Activated CD8-positive, alpha-beta memory T cell treated with anti-CD3 and anti-CD28 coated beads, Interleukin-2, amount 10 ng/mL, durations not matched to agents 7 days and 5 days (primary cell): Measurements from ENCODE around the gene PTPN23. TPM values are rescaled to one million over a fixed set of nuclear protein-coding genes. Genes with fewer than 3 reads are reported as not detected.

Experiments
- ATAC-seq: fragments of 150-1000 bp; cut with Tn5 transposase; one replicate; pipeline ENCODE4 v1.10.0; 2021; ENCODE audit warnings: moderate library complexity
- CTCF ChIA-PET: fragments of 350-600 bp; sonication (Branson Sonifier 250); formaldehyde crosslinking; loops from one replicate; lab custom pipeline; 2021; ENCODE audit warnings: antibody characterized with exemption; lab: Charles Lee
- DNase-seq: peaks from one replicate; pipeline ENCODE4 v3.0.0-alpha.2; 2020
- H3K27ac Mint-ChIP-seq: one replicate; pipeline ENCODE4 v1.8.0; 2021; ENCODE audit warnings: mild to moderate bottlenecking, mixed read lengths
- H3K27me3 Mint-ChIP-seq: one replicate; pipeline ENCODE4 v1.8.0; 2021; ENCODE audit warnings: mixed read lengths
- H3K36me3 Mint-ChIP-seq: one replicate; pipeline ENCODE4 v1.8.0; 2021; ENCODE audit warnings: mild to moderate bottlenecking, mixed read lengths
- H3K4me1 Mint-ChIP-seq: one replicate; pipeline ENCODE4 v1.8.0; 2021; ENCODE audit warnings: mixed read lengths
- H3K4me3 Mint-ChIP-seq: one replicate; pipeline ENCODE4 v1.8.0; 2021; ENCODE audit warnings: mild to moderate bottlenecking, moderate library complexity, mixed read lengths
- H3K9me3 Mint-ChIP-seq: one replicate; pipeline ENCODE4 v1.8.0; 2022; ENCODE audit warnings: low read depth, mixed read lengths
- total RNA-seq, 2 experiments: library from RNA; stranded (reverse); gene quantifications; one replicate each; pipeline ENCODE4 v1.2.3, GENCODE V29; 2021

The PTPN23 gene
- total RNA-seq, 2 experiments from 2014 or later, result 27.0 to 32.9 TPM

DNA sequence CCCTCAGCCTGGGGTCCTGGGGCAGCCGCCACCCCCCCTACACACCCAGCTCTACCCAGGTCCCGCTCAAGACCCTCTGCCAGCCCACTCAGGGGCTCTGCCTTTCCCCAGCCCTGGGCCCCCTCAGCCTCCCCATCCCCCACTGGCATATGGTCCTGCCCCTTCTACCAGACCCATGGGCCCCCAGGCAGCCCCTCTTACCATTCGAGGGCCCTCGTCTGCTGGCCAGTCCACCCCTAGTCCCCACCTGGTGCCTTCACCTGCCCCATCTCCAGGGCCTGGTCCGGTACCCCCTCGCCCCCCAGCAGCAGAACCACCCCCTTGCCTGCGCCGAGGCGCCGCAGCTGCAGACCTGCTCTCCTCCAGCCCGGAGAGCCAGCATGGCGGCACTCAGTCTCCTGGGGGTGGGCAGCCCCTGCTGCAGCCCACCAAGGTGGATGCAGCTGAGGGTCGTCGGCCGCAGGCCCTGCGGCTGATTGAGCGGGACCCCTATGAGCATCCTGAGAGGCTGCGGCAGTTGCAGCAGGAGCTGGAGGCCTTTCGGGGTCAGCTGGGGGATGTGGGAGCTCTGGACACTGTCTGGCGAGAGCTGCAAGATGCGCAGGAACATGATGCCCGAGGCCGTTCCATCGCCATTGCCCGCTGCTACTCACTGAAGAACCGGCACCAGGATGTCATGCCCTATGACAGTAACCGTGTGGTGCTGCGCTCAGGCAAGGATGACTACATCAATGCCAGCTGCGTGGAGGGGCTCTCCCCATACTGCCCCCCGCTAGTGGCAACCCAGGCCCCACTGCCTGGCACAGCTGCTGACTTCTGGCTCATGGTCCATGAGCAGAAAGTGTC, 30.2 kb downstream of the PTPN23 start:
- Mint-ChIP-seq H3K27me3 (no peaks in the 10 kb centered on the region), H3K36me3 (peaks cover 13% of the 10 kb centered on the region), H3K27ac (no peak overlapping the region), H3K4me3 (no peak overlapping the region), H3K4me1 (peaks cover 4% of the 10 kb centered on the region), H3K9me3 (no peaks in the 10 kb centered on the region)
- no peak for ATAC-seq
- CTCF ChIA-PET, result no interaction called here
- DNase-seq, result no peak

DNA sequence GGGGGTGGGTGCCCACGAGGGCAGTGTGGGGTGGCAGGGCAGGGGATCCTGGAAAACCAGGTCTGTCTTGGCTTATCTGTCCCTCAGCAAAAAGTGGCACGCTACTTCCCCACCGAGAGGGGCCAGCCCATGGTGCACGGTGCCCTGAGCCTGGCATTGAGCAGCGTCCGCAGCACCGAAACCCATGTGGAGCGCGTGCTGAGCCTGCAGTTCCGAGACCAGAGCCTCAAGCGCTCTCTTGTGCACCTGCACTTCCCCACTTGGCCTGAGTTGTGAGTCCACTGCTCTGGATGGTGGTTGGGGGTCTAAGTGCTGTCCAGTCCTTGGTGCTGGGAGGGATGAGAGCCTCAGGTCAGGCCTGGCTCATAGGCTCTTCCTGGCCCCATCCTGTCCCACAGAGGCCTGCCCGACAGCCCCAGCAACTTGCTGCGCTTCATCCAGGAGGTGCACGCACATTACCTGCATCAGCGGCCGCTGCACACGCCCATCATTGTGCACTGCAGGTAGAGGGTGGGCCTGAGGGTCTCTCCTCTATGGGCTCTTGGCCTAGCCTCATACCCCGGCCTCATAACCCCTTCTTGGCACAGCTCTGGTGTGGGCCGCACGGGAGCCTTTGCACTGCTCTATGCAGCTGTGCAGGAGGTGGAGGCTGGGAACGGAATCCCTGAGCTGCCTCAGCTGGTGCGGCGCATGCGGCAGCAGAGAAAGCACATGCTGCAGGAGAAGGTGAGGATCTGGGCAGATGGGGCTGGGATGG, 31.1 kb downstream of the PTPN23 start:
- Mint-ChIP-seq H3K27me3 (no peaks in the 10 kb centered on the region), H3K36me3 (peaks cover 14% of the 10 kb centered on the region), H3K4me3 (no peak overlapping the region), H3K27ac (no peak overlapping the region), H3K9me3 (no peaks in the 10 kb centered on the region), H3K4me1 (no peaks in the 10 kb centered on the region)
- CTCF ChIA-PET, result interaction anchor here (1.8 kb wide), 1 partner anchor 9 kb away, joined by 8 read pairs; no protein-coding TSS in a partner anchor
- no peak for DNase-seq
- no peak for ATAC-seq

DNA sequence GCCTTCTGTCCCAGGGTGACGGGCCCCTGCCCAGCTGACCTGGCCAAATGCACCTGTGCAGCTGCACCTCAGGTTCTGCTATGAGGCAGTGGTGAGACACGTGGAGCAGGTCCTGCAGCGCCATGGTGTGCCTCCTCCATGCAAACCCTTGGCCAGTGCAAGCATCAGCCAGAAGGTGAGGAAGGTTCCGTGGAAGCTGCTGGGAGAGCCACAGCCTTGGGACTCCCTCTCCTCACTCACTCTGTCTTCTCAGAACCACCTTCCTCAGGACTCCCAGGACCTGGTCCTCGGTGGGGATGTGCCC, 31.6 kb downstream of the PTPN23 start:
- Mint-ChIP-seq H3K36me3 (peaks cover 16% of the 10 kb centered on the region), H3K27me3 (no peaks in the 10 kb centered on the region), H3K4me3 (no peak overlapping the region), H3K27ac (no peak overlapping the region), H3K9me3 (no peaks in the 10 kb centered on the region), H3K4me1 (no peaks in the 10 kb centered on the region)
- CTCF ChIA-PET, result interaction anchor here (1.4 to 1.8 kb wide), 2 partner anchors 9 to 18 kb away, joined by 3 to 8 read pairs; no protein-coding TSS in a partner anchor
- DNase-seq, result no peak
- ATAC-seq, result no peak

DNA sequence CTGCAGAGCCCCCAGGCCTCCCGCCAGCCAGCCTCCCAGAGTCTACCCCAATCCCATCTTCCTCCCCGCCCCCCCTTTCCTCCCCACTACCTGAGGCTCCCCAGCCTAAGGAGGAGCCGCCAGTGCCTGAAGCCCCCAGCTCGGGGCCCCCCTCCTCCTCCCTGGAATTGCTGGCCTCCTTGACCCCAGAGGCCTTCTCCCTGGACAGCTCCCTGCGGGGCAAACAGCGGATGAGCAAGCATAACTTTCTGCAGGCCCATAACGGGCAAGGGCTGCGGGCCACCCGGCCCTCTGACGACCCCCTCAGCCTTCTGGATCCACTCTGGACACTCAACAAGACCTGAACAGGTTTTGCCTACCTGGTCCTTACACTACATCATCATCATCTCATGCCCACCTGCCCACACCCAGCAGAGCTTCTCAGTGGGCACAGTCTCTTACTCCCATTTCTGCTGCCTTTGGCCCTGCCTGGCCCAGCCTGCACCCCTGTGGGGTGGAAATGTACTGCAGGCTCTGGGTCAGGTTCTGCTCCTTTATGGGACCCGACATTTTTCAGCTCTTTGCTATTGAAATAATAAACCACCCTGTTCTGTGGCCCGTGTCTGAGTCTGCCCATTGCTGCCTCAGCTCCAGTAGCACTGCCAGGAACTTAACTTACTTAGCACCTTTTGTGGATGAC, 32.2 kb downstream of the PTPN23 start:
- CTCF ChIA-PET, result interaction anchor here (0.8 to 1.8 kb wide), 4 partner anchors 8 to 104 kb away, joined by 3 to 8 read pairs (median 3); no protein-coding TSS in a partner anchor
- DNase-seq, result no peak
- no peak for ATAC-seq
- peaks cover 14% of the 10 kb centered on the region for H3K36me3 Mint-ChIP-seq
- no peaks in the 10 kb centered on the region for H3K27me3 Mint-ChIP-seq
- H3K27ac Mint-ChIP-seq, result no peak overlapping the region
- no peak overlapping the region for H3K4me3 Mint-ChIP-seq
- H3K9me3 Mint-ChIP-seq, result no peaks in the 10 kb centered on the region
- no peaks in the 10 kb centered on the region for H3K4me1 Mint-ChIP-seq

DNA sequence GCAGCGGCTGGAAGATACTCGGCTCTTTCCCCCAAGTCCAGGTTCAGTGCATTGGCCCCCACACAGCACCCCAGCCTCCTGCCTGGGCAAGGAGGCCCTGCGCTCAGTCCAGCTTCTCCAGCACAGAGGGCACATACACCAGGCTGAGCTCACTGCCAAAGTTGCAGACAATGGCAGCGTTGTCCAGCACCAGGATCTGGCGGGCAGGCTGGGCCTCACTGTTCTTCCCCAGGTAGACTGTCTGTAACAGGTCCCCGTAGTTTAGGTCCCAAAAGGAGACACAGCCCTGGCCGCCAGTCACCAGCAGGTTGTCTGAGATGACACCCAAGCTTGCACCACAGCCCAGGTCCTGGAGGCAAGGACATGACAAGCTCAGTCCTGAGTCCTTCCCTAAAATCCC, 32.9 kb downstream of the PTPN23 start:
- Mint-ChIP-seq H3K36me3 (peaks cover 14% of the 10 kb centered on the region), H3K9me3 (no peaks in the 10 kb centered on the region), H3K4me1 (no peaks in the 10 kb centered on the region), H3K4me3 (no peak overlapping the region), H3K27ac (no peak overlapping the region), H3K27me3 (no peaks in the 10 kb centered on the region)
- CTCF ChIA-PET, result interaction anchor here (0.8 to 1.4 kb wide), 3 partner anchors 20 to 103 kb away, joined by 3 read pairs; no protein-coding TSS in a partner anchor
- ATAC-seq, result no peak
- DNase-seq, result no peak

DNA sequence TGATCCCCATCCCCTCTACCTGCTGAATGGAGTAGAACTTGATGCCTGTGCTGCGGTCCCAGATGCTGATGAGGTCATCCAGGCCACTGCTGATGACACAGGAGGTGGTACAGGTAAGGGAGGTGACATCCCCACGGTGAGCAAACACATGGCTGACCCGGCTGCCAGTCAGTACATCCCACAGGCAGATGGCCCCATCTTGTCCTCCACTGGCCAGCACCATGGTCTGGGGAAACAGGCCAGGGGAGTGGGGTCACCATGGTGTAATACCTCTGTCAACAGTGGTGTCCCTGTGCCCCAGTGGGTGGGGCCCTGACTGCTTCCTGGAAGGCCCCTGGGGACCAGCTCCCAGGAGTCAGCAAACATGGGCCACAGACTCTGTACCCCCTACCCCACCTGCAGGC, 33.3 kb downstream of the PTPN23 start:
- no peaks in the 10 kb centered on the region for H3K27me3 Mint-ChIP-seq
- H3K27ac Mint-ChIP-seq, result no peak overlapping the region
- H3K4me3 Mint-ChIP-seq, result no peak overlapping the region
- no peak for DNase-seq
- H3K4me1 Mint-ChIP-seq, result no peaks in the 10 kb centered on the region
- H3K36me3 Mint-ChIP-seq, result peaks cover 14% of the 10 kb centered on the region
- CTCF ChIA-PET, result interaction anchor here (0.9 kb wide), 1 partner anchor 62 kb away, joined by 3 read pairs; no protein-coding TSS in a partner anchor
- no peaks in the 10 kb centered on the region for H3K9me3 Mint-ChIP-seq
- ATAC-seq, result no peak

DNA sequence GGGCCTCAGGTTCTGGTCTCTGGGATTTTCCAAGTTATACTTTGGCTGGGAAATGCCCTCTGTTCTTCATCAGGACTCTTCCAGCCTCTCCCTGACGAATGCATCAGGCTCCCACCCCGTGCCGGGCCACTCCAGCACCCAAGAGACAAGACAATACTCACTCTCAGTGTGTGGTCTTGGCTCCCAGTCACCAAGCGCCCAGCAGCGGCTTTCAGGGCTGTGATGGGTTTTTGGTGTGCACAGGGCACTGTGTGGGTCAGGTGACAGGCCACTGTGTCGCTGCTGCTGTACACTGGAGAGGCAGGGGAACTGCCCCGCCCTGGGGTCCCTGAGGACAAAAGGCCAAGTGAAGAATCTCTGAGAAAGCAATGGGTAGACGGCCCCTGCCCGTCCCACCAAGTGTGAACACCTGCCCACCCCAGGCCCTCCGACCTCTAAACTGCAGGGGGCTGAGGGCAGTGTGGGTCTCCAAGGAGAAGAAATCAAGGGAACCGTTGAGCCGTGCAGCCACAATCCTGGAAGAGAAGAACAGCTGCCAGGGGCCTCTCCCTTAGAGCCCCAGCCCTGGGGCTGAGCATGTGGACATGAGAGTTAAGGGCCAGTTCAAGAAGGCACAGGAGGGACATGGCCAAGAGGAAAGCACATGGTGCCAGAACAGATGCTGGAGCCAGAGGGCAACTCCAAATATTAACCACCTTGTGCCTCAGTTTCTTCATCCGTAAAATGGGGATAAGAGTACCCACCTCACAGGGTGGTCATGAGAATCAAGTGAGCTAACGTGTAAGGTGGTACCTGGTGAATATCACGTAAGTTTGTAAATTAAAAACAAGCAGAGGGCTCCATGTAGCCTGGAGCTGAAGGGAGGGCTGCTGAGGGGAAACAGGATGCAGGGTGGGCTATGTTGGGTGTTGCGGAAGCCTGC, 34.1 kb downstream of the PTPN23 start:
- Mint-ChIP-seq H3K4me3 (no peak overlapping the region), H3K27me3 (no peaks in the 10 kb centered on the region), H3K4me1 (no peaks in the 10 kb centered on the region), H3K36me3 (peaks cover 14% of the 10 kb centered on the region), H3K9me3 (no peaks in the 10 kb centered on the region), H3K27ac (no peak overlapping the region)
- CTCF ChIA-PET, result interaction anchor here (1.0 kb wide), 1 partner anchor 62 kb away, joined by 3 read pairs; no protein-coding TSS in a partner anchor
- ATAC-seq, result no peak
- no peak for DNase-seq

DNA sequence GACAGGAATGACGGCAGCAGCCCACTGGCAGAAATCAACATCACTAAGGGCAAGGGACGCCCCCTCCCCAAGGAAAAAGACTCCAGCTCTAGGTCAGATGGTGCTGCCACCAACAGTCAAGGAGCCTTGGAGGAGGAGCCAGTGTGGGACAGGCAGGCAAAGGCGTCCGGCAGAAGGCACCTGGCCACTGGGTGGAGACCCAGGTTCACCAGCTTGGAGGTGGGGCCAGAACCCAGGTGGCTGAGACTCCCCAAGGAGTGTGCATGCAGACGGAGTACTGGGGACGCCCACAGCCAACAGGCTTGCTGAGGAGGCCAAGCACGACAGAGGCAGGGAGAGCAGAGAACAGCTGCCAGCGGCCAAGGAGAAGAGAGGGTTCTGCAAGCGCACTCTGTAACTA, 35.2 kb downstream of the PTPN23 start:
- Mint-ChIP-seq H3K4me1 (peaks cover 3% of the 10 kb centered on the region), H3K27ac (no peak overlapping the region), H3K27me3 (no peaks in the 10 kb centered on the region), H3K36me3 (peaks cover 14% of the 10 kb centered on the region), H3K9me3 (no peaks in the 10 kb centered on the region), H3K4me3 (no peak overlapping the region)
- CTCF ChIA-PET, result no interaction called here
- ATAC-seq (no peak), DNase-seq (no peak)

DNA sequence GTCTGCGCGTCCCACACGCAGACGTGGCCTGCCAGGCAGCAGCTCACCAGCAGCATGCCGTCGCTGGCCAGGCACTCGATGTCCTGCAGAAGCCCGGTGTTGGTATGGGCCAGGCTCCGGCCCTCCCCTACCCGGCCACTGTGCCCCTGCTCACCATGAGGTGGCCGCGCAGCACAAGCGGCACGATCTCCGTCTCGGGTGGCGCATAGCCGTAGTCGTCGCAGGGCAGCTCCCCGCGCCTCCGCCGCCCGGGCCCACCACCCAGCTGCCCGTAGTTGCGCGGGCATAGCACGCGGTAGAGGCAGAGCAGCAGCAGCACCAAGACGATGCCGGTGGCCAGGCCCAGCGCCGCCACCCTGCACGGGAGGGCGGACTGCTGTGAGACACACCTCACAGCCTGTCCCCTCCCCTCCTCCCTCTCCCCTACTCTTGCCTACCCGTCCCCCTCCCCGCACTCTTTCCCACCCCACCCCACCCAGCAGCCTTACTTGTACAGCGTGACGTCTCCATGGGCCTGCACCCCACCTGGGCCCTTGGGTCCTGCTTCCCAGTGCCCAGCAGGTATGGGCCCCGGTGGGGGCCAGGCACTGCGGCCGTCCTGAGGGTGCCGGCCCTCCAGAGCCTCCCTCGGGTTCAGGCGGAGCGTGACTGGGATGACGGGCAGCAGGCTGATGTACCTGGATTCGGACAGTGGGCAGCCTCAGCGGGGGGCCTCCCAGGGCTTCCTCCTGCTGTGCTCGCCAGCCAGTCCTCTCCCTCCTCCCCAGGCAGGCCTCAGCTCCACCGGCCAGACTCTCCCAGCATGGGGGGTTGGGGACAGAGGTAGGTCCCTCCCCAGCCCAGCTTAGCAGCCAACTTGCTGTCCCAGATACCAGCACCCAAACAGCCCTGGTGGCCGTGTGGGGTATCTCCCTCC, 37.6 kb downstream of the PTPN23 start:
- ATAC-seq, result no peak
- Mint-ChIP-seq H3K4me1 (peaks cover 20% of the 10 kb centered on the region), H3K27me3 (no peaks in the 10 kb centered on the region), H3K36me3 (peaks cover 9% of the 10 kb centered on the region), H3K4me3 (no peak overlapping the region), H3K27ac (no peak overlapping the region), H3K9me3 (no peaks in the 10 kb centered on the region)
- CTCF ChIA-PET, result interaction anchor here (1.2 to 6.0 kb wide), 3 partner anchors 28 to 95 kb away, joined by 3 to 89 read pairs (median 6); partner anchors contain the start of genes ELP6 and SCAP
- DNase-seq, result no peak

DNA sequence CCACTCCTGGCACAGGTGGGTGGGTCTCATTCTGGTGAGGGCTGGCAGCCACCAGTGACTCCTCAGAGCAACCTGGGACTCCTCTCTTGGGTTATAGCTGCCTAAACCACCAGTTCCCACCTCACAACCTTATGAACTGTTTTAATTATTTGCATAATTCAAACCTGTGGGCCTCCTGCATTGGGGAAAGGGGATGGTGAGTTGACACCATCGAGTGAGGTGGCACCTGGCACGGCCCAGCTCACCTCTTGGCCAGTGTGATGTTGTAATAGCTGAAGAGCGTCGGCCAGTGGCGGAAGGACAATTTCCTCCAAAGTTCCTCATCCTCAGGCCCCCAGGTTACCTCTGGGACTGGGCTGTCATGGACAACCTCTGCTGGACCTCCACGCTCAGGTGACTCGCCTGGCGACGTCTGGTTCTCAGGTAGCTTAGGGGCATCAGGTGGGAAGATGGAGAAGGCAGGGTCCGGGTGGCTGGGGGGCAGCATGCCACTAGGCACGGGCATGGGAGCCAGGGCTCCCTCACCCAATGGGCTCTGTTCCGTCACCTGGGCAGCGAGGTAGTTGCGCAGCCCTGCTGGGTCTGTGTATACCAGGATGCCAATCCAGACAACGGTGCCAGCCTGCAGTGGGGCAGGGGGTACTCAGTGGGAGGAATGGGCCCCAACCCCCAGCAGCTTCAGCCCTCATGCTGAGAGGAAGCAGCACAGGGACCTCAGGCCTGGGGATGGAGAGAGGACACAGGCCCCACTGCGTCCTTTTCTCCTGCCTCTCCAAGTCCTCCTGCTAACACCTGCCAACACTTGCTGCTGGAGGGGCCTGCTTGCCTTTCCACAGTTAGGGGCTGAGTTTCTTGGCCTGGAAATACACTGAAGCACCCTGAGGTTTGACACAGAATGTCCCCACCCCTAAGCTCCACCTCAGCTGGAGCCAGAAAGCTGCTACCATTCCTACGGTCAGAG, 38.5 kb downstream of the PTPN23 start:
- ATAC-seq, result no peak
- H3K4me1 Mint-ChIP-seq, result peaks cover 20% of the 10 kb centered on the region
- no peak overlapping the region for H3K4me3 Mint-ChIP-seq

DNA sequence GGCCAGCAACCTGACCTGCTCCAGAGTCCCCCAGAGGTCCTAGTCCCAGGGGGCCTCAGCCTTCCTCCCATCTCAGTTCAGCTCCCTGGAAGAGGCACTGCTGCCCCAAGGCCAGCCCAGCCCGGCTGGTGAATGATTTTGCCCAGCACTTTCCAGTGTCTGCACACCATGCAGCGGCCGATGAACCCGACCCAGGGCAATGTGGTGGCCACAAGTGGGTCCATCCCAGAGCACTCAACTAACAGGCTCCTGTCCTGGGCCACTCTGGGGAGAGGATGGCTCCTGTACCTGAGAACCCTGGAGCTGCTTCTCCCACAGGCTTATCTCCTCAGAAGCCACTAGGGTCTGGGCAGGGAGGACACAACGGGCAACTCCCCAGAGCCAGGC, 39.2 kb downstream of the PTPN23 start:
- ATAC-seq, result no peak
- Mint-ChIP-seq H3K9me3 (no peaks in the 10 kb centered on the region), H3K27me3 (no peaks in the 10 kb centered on the region), H3K36me3 (peaks cover 8% of the 10 kb centered on the region), H3K4me1 (peaks cover 20% of the 10 kb centered on the region), H3K4me3 (no peak overlapping the region), H3K27ac (no peak overlapping the region)
- CTCF ChIA-PET, result interaction anchor here (1.3 to 6.0 kb wide), 7 partner anchors 21 to 382 kb away, joined by 3 to 89 read pairs (median 6); partner anchors contain the start of genes ELP6 and SCAP
- no peak for DNase-seq

More for the DNA sequence above, 38.5 kb downstream of the PTPN23 start:
- DNase-seq, result no peak
- H3K27ac Mint-ChIP-seq, result peak overlapping the region; percentile 9
- H3K9me3 Mint-ChIP-seq, result no peaks in the 10 kb centered on the region
- H3K36me3 Mint-ChIP-seq, result peaks cover 8% of the 10 kb centered on the region
- CTCF ChIA-PET, result interaction anchor here (1.2 to 6.0 kb wide), 3 partner anchors 29 to 94 kb away, joined by 3 to 89 read pairs (median 6); partner anchors contain the start of genes ELP6 and SCAP
- no peaks in the 10 kb centered on the region for H3K27me3 Mint-ChIP-seq
